ENCODE results near the gene BIVM.

GRCh38 chr13:102814793-102815192 lies 15.9 kb downstream of the BIVM start:
- TF ChIP-seq CTCF (IDR thresholded peaks at IDR 0.05; ENCODE audit: insufficient read depth, low read depth, low read length) (no peak), EZH2 (IDR thresholded peaks at IDR 0.05; ENCODE audit: insufficient read depth, low read length) (no peak)
